GM23248 (cell line): ENCODE data around the gene MGAT5.

Experiments
- EZH2 ChIP-seq: fragments of 200-600 bp; sonication (generic); IDR thresholded peaks from 2 replicates; pipeline ENCODE4 v1.6.1; 2018; ENCODE audit warnings: antibody characterized with exemption, mild to moderate bottlenecking; ENCODE audit not compliant: insufficient read depth, poor library complexity, severe bottlenecking
- EZH2phosphoT487 ChIP-seq: fragments of 200-600 bp; sonication (generic); IDR thresholded peaks from 2 replicates; pipeline ENCODE4 v1.6.1; 2018; ENCODE audit warnings: antibody characterized with exemption, moderate library complexity, mild to moderate bottlenecking, low read depth; ENCODE audit not compliant: insufficient read depth

DNA sequence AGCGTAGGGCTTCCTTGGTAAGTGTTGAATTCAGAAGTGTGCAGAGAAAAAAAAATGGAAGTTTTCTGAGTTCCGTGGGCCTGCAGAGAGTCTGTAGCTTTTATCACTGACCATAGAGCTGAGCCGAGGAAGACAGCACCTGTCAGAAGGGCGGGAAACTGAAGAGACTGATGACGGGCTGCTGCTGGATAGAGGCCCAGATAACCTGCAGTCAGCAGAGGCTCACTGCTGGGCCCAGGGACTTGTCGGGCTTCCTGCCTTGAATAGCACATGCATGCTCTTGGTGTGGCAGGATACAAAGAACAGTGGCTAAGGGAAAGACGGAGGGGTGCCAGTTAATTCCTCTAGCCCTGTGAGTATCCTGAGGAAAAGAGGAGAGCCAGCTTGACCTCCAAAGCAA is 166.4 kb downstream of the MGAT5 start:
- TF ChIP-seq EZH2, result no peak
- no peak for TF ChIP-seq EZH2phosphoT487
